ENCODE data around the gene PCDH8.
A peak's percentile ranks its signal among the peaks of the same experiment; 100 is the strongest.

The PCDH8 gene

DNA sequence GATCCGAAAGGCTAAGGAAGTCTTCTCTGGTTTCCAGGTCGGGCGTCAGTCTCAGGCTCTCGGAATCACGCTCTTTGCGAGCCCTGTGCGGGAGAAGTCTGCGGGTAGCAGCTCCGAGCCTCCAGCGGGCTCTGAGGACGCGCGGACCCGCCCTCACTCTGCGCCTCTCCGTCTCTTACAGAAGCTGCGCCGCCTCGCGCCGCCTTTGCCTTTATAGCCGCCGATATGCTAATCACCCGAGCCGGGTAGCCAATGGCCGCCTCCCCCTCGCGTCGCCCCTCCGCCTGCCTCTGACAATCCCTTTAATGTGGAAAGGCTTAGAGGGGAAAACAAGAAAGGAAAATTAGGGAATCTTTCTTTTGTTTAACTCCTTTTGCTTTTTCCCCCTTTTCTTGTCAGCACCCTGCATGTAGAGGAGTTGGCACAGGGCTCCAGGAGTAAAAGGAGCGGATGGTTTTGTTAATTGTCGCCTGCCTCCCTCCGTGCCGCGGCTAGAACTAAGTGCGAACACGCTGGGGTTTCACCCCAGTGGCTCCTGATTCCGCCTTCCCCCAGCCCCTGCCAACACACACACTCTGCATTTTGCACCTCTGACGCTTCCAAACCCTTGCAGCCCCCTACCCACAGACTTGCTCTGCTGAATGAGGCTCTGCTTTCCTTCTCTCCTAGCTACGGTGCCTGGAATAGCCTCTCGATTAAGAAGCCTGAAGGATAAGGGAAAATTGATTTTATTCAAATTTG lies at the start of gene PCDH8:
PCDH8 (minus strand) TSS at position 186 of the 741 bp plus-strand sequence. CDS start 204 bp downstream, outside the sequence.
- peak; percentile 91 for DNase-seq

DNA sequence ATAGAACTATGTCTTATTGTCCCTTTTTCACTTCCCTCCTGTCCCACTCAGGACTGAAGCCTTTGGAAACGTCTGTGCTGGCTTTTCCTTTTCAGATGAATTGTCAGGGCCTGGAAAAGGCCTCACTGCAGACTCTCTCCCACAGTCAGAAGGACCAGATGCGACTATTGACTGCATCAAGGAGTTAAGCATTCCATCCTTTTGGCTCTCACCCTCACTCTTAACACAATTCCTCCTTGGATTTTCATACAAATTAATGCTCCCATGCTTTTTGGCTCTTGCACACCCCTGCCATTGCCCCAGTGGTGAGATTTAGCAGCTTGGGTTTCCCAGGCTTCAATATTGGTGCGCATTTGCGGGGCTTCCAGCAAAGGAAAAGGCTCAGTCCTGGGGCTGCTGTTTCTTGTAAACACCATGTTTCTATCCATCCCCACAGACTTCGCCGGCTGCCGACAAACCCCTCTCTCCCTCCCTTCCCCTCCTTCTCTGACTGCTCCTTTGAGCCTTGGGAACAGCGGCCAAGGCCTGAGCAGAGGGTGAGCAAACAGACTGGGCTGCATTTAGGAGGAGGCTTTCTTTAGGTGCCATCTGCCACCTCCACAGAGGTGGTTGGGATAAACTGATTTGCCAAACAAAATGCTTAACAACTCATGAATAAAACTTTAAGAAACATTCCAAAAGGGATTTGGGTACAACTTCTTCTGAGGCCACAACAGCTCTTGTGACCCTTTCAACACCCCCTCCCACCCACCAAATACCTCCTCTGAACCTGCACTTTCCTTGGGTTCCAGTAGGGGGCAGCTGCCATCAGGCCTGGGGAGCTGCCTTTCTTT lies 48.6 kb upstream of the PCDH8 start:
- no peak for DNase-seq

- no peak for DNase-seq
Observed at GRCh38 chr13:52894413-52894812, 46.0 kb upstream of the PCDH8 start.

GRCh38 chr13:52892925-52893324 lies 44.5 kb upstream of the PCDH8 start:
- DNase-seq: no peak

- DNase-seq: no peak
Observed at GRCh38 chr13:52891706-52892105, 43.3 kb upstream of the PCDH8 start.

- no peak for DNase-seq
Observed at GRCh38 chr13:52887165-52887564, 38.7 kb upstream of the PCDH8 start.

DNA sequence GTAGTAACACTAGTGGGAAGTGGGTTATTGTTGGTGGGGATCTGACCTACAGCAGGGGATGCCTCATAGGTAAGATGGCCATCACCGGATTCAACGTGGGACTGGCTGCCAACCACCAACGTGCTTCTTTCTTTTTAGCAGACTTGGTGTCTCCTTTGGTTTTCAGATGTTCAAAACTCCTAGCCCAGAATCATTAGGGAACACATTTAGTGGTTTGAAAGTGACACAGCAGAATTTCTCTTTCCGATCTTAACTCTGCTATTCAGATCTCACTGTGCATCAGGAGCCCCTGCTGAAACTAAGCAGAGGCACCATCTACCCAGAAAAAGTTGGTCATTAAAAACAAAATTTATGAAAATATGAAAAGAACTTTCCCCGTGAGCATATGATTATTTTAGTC lies 36.7 kb upstream of the PCDH8 start:
- no peak for DNase-seq

GRCh38 chr13:52884429-52885010 lies 36.1 kb upstream of the PCDH8 start:
- DNase-seq: no peak

GRCh38 chr13:52882785-52883184 lies 34.3 kb upstream of the PCDH8 start:
- DNase-seq: no peak

GRCh38 chr13:52879950-52880741 lies 31.7 kb upstream of the PCDH8 start:
- peak; percentile 46 for DNase-seq

DNA sequence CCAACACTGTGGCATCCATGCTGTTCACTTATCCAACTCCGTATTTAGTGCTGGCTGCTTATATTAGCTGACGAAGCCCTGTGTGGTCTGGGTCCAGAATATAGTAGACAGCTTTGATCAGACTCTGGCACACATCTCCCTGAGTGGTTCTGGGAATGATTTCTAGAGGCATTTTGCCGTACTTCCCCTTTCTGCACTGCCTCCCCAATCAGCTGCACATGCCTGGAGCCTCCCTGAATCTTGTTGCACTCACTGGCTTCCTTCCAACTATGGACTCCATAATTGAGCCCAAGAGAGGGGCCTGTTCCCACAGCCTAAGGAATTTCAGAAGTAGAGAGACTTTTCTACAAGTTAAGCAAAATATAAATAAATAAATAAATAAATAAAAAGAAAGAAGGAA lies 30.4 kb upstream of the PCDH8 start:
- no peak for DNase-seq

DNA sequence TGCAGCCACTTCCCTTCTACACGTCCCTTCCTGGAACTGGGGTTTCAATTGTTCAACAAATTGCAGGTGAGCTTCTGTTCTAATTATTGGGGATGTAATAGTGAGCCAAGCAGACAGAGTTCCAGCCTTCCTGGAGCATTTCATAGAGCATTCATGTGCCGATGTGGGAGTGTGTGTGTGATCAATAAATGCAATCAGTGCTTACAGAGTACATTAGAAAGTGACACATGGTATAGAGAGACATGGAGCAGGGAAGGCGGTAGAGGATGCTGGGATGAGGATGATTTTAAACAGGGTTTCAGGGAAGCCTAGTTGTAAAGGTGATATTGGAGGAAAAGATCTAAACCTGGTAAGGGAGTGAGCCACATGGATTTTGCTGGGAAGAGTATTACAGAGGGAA lies 21.7 kb upstream of the PCDH8 start:
- DNase-seq: no peak

GRCh38 chr13:52869621-52870020 lies 21.2 kb upstream of the PCDH8 start:
- DNase-seq: no peak

- no peak for DNase-seq
Observed at GRCh38 chr13:52869050-52869449, 20.6 kb upstream of the PCDH8 start.

GRCh38 chr13:52868190-52868589 lies 19.8 kb upstream of the PCDH8 start:
- DNase-seq: no peak

DNA sequence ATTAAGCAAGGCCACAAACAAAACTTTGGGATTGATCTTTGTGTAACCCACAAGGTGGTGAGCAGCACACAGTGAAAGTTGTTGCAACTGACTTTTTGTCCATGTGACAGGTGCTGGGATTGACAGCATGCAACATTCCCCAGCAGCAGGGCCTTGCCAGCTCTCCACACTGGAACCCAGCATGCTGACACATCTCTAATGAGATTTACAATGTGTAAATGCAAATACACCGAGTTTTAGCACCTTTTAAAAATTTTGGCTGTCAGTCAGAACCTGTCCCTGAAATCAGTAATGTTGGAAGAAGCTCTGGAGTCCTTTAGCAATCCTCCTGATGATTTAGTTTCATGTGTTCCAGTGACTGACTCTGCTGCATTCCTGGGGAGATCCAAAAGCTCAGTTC lies 16.5 kb upstream of the PCDH8 start:
- DNase-seq: no peak

- peak; percentile 37 for DNase-seq
Observed at GRCh38 chr13:52862358-52863206, 14.1 kb upstream of the PCDH8 start.

DNA sequence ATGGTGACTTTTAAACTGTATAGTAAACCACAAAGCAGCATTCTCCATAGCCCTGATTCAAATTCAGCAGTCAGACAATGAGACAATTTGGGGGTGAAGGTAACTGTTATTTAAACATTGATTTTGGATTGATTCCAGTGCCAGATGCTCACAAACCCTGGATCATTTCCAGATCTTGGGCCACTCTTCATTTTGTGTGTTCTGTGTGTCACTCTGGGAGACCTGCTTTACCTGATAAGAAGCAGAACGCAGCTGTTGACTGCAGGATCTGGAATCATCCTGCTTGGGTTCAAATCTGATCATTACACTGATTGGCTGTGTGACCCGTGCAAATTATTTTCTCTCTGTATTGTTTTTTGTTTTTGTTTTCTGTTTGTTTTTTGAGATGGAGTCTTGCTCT lies 4.0 kb upstream of the PCDH8 start:
- peak; percentile 74 for DNase-seq

DNA sequence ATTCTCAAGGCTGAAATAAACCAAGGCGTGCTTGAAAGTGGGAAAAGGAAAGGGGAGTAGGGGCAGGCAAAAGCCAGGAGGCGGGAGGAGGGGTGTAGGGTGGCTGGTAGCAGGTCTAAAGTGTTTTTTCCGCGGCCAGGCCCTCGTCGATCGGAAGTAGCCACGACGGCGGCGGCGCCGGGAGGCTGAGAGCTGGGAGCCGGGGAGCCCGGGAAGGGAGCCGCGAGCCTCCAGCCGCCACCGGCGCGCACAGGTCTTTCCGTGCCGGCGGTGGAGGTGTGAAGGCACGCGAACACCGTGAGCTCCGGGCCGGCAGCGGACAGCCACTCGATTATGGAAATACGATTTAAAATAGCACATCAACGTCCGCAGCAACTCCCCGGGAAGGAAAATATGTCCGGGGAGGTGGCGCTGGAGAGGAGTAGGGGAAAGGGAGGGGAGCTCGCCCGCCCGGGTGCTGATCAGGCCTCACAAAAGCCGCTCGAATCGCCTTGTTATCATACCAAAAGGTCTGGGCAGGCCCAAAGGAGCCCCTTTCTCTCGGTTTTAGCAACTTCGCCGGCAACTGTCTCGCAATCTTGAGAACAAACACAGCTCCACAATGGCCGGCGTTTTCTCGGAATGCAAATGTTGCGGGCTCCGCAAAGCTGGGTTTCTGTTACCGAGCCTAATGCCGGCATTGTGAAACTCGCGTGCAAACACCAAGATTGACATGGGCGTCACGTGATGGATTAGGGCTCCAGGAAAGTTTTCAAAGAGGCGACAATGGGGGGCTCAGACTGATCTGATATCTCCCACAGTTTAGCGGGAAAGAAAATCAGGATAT lies 2.9 kb upstream of the PCDH8 start:
- DNase-seq: peak; percentile 52

DNA sequence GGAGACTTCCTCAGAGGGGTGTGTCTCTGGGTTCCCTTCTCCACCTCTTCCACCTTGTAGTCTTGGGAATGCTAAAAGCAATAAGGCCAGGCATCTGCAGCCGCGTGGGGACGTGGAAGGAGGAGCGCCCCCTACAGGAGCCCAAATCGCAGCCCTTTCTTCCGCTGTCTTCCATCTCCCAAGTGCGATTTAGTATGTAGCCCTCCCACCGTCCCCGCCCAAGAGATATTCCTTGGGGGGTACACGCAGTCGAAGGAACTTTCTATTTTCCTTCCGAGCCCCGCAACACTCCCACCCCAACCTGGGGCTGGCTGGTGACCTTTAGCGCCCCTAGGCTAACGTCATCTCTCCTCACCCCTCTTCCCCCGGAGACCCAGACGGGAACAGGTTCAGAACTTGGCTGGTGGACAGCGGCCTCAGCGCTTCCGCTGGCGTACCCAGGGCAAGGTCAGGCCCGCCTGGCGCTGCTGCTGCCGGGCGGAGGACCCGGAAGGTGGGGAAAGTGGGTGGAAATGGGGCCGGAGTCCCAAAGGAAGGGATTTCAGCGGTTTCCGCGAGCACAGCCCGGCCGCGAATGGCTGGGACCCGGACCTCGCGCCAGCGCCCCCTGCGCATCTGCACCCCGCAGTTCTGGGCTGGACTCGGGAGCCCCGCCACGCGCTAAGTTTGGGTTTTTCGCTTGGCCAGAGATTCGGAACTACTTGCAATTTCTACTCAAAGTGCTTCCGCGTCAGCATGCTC lies 2.1 kb upstream of the PCDH8 start:
- peak; percentile 88 for DNase-seq

DNA sequence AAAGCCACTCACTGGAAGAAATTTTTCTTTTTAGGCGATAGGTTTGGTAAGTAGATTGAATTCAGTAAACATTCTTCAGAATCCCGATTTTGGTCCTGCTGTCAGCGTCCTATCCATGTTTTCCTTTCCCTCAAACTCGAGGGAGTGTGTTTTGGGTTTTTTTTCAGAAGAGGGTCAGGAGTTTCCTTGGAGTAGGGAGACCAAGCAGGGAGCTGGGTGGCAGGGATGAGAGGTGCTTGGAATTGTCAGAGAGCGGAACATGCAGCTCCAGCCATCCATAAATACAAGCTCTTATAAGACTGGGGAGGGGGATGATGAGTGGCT lies 1.6 kb upstream of the PCDH8 start:
- DNase-seq: no peak

All from NCI-H748 treated with DMSO at 0.1 percent for 48 hours (cell line).